Activated naive CD4-positive, alpha-beta T cell (primary cell): Measurements from ENCODE around the gene HOXB4.

Experiments
- DNase-seq, 4 experiments: peaks; one replicate each; lab custom pipeline; 2025; lab: John Stamatoyannopoulos, UW

The HOXB4 gene

GRCh38 chr17:48577946-48578615 lies at the start of gene HOXB4:
Gene HOXB4 (minus strand): TSS chr17:48578350. CDS start chr17:48578319, 31 bp downstream.
- peak in 1 of 4 experiments; percentile 18 for DNase-seq

- no peak for DNase-seq
Measured at GRCh38 chr17:48627118-48627597, 49.0 kb upstream of the HOXB4 start.

- no peak for DNase-seq
Measured at GRCh38 chr17:48626245-48627117, 48.3 kb upstream of the HOXB4 start, which contains the start of gene HOXB9. Gene HOXB9 (minus strand): TSS chr17:48626358. CDS start chr17:48626269, 89 bp downstream.

- DNase-seq: no peak
Measured at GRCh38 chr17:48625495-48626244, 47.5 kb upstream of the HOXB4 start.

GRCh38 chr17:48624544-48625494 lies 46.7 kb upstream of the HOXB4 start:
- no peak for DNase-seq

GRCh38 chr17:48624118-48624517 lies 46.0 kb upstream of the HOXB4 start:
- DNase-seq: no peak

- DNase-seq: no peak
Measured at GRCh38 chr17:48623583-48623982, 45.4 kb upstream of the HOXB4 start.

GRCh38 chr17:48622857-48623256 lies 44.7 kb upstream of the HOXB4 start:
- DNase-seq: no peak

GRCh38 chr17:48621410-48622392 lies 43.6 kb upstream of the HOXB4 start:
- no peak for DNase-seq

GRCh38 chr17:48620461-48621139 lies 42.5 kb upstream of the HOXB4 start:
- DNase-seq: no peak

- no peak for DNase-seq
Measured at GRCh38 chr17:48619826-48620449, 41.8 kb upstream of the HOXB4 start.

GRCh38 chr17:48618256-48618896 lies 40.2 kb upstream of the HOXB4 start:
- peak; percentile 54 to 83 (median 78) for DNase-seq

- DNase-seq: no peak
Measured at GRCh38 chr17:48617471-48618255, 39.5 kb upstream of the HOXB4 start.

GRCh38 chr17:48616717-48617470 lies 38.7 kb upstream of the HOXB4 start:
- DNase-seq: no peak

- DNase-seq: no peak
Measured at GRCh38 chr17:48615963-48616716, 38.0 kb upstream of the HOXB4 start.
